HepG2 (cell line): ENCODE measurements around the gene PKP3. TPM values are rescaled to one million over a fixed set of nuclear protein-coding genes. Genes with fewer than 3 reads are reported as not detected.

Experiments
- ELF3 ChIP-seq: IDR thresholded peaks from 2 replicates; pipeline ENCODE4 v1.6.1; 2016; ENCODE audit warnings: missing genetic modification reagents, missing compliant biosample characterization
- NFATC3 ChIP-seq: sonication (generic); formaldehyde crosslinking; IDR thresholded peaks from 2 replicates; pipeline ENCODE4 v1.5.1; 2020; ENCODE audit warnings: mild to moderate bottlenecking, missing genetic modification reagents
- NONO ChIP-seq, 2 experiments: fragments of 450-650 bp in 1 of 2; sonication (generic) in 1 of 2; formaldehyde crosslinking in 1 of 2; IDR thresholded peaks in 1 of 2; conservative IDR thresholded peaks in 1 of 2; 2 replicates each; pipeline versions ENCODE4 v1.6.1 to v1.8.0; 2017 to 2022; ENCODE audit warnings: mild to moderate bottlenecking in 1 of 2, missing genetic modification reagents in 1 of 2, moderate library complexity in 1 of 2
- PLRG1 ChIP-seq: fragments of 450-650 bp; conservative IDR thresholded peaks from 2 replicates; pipeline ENCODE4 v1.6.1; 2016
- ZNF563 ChIP-seq: sonication (generic); formaldehyde crosslinking; IDR thresholded peaks from 2 replicates; pipeline ENCODE4 v1.8.0; 2022; ENCODE audit warnings: mild to moderate bottlenecking, moderate library complexity, missing genetic modification reagents
- ZNF589 ChIP-seq: sonication (generic); formaldehyde crosslinking; conservative IDR thresholded peaks from 2 replicates; pipeline ENCODE4 v1.8.0; 2022; ENCODE audit warnings: mild to moderate bottlenecking, moderate library complexity, missing genetic modification reagents
- ZSCAN25 ChIP-seq: sonication (generic); formaldehyde crosslinking; IDR thresholded peaks from 2 replicates; pipeline ENCODE4 v1.8.0; 2022; ENCODE audit warnings: mild to moderate bottlenecking, missing genetic modification reagents
- polyA plus RNA-seq, 8 experiments: library from polyadenylated mRNA; depleted of rRNA in 3 of 8; stranded (reverse) in 7 of 8; unstranded in 1 of 8; fragments of >200 nt; fragmentation: Illumina TruSeq in 4 of 8; extraction: Trizol in 4 of 8; gene quantifications; 2 replicates each; pipeline versions ENCODE4 v1.2.1 to v1.2.3, GENCODE V29; 2011 to 2016; ENCODE audit warnings: low read depth in 4 of 8, missing spikeins in 1 of 8, mixed read lengths in 1 of 8; ENCODE audit not compliant: insufficient read depth in 1 of 8
- total RNA-seq, 5 experiments: library from RNA; depleted of rRNA; stranded (reverse); fragments of >200 nt; fragmentation: Illumina TruSeq; extraction: Trizol; gene quantifications; 2 replicates each; pipeline ENCODE4 v1.2.3, GENCODE V29; 2016; ENCODE audit warnings: low read depth in 1 of 5
- TF ChIP-seq, protein P1 (sequence below): sonication (generic); formaldehyde crosslinking; conservative IDR thresholded peaks from 2 replicates; pipeline ENCODE4 v1.4.0; 2020; ENCODE audit warnings: mild to moderate bottlenecking, missing genetic modification reagents, moderate library complexity
- TF ChIP-seq, protein P2 (sequence below), 2 experiments: fragments of 450-650 bp in 1 of 2; sonication (generic) in 1 of 2; formaldehyde crosslinking; IDR thresholded peaks; 2 replicates each; pipeline versions ENCODE4 v1.5.0 to v1.8.0; 2020 to 2022; ENCODE audit warnings: mild to moderate bottlenecking in 1 of 2, missing genetic modification reagents in 1 of 2
- TF ChIP-seq, protein P3 (sequence below): IDR thresholded peaks from 2 replicates; pipeline ENCODE4 v1.6.1; 2016; ENCODE audit warnings: missing genetic modification reagents, missing compliant biosample characterization
- TF ChIP-seq, protein P4 (sequence below): sonication (generic); formaldehyde crosslinking; IDR thresholded peaks from 2 replicates; pipeline ENCODE4 v1.4.0; 2020; ENCODE audit warnings: missing genetic modification reagents
- TF ChIP-seq, protein P5 (sequence below): sonication (generic); formaldehyde crosslinking; IDR thresholded peaks from 2 replicates; pipeline ENCODE4 v1.5.0; 2020; ENCODE audit warnings: mild to moderate bottlenecking, missing genetic modification reagents, borderline replicate concordance
- TF ChIP-seq, protein P6 (sequence below): sonication (generic); formaldehyde crosslinking; IDR thresholded peaks from 2 replicates; pipeline ENCODE4 v1.8.0; 2022; ENCODE audit warnings: mild to moderate bottlenecking, missing genetic modification reagents; ENCODE audit not compliant: insufficient replicate concordance

Gene PKP3
- total and polyA plus RNA-seq, 2 of the 13 experiments (the other 11 are each of a cell fraction or from before 2014, with no cell fraction given), result 18.0 to 28.7 TPM

DNA sequence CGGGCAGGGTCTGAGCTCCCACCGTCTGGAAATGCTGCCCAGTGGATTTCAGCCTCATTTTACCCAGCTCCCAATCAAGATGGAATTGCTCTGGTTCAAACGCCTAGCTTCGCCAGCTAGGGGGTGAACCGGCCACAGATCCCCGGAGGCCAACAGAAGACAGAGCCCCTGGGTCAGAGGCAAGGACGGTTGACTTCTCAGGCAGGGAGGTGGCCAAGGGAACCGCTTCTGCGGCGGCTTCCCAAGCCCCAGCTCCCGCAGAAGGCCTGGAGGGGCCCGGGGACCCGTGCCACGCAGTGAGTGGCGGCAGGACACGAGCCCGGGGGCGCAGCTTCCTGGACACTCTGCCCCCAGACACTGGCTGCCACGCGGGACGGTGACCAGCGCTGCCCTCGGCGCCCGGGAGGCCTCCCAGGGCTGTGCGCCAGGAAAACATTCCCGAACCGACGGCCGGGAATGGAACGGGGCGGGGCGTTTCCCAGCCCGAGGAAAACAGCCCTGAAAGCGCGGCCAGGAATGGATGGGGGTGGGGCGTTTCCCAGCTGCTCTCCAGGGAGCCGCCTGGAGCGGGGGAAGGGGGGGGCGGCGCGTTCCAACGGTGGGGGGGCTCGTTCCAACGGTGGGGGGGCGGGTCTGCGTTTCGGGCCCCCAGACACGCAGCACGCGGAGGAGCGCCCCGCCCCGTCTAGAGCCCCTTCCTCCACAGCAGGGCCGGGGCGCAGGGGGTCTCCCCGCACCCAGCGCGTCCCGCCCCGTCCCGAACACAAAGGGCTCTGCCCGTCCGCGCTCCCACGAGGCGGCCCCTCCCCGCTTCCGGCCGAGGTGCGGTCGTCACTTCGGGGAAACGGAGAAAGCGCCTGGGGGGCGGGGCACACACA is 38.2 kb upstream of the PKP3 start (continued):
- TF ChIP-seq, protein P1, sequence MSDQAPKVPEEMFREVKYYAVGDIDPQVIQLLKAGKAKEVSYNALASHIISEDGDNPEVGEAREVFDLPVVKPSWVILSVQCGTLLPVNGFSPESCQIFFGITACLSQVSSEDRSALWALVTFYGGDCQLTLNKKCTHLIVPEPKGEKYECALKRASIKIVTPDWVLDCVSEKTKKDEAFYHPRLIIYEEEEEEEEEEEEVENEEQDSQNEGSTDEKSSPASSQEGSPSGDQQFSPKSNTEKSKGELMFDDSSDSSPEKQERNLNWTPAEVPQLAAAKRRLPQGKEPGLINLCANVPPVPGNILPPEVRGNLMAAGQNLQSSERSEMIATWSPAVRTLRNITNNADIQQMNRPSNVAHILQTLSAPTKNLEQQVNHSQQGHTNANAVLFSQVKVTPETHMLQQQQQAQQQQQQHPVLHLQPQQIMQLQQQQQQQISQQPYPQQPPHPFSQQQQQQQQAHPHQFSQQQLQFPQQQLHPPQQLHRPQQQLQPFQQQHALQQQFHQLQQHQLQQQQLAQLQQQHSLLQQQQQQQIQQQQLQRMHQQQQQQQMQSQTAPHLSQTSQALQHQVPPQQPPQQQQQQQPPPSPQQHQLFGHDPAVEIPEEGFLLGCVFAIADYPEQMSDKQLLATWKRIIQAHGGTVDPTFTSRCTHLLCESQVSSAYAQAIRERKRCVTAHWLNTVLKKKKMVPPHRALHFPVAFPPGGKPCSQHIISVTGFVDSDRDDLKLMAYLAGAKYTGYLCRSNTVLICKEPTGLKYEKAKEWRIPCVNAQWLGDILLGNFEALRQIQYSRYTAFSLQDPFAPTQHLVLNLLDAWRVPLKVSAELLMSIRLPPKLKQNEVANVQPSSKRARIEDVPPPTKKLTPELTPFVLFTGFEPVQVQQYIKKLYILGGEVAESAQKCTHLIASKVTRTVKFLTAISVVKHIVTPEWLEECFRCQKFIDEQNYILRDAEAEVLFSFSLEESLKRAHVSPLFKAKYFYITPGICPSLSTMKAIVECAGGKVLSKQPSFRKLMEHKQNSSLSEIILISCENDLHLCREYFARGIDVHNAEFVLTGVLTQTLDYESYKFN (CRISPR knock-in tag), result peak; percentile 69
- TF ChIP-seq, protein P2, sequence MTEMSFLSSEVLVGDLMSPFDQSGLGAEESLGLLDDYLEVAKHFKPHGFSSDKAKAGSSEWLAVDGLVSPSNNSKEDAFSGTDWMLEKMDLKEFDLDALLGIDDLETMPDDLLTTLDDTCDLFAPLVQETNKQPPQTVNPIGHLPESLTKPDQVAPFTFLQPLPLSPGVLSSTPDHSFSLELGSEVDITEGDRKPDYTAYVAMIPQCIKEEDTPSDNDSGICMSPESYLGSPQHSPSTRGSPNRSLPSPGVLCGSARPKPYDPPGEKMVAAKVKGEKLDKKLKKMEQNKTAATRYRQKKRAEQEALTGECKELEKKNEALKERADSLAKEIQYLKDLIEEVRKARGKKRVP (CRISPR knock-in tag; IDR thresholded peaks at IDR 0.05), result peak in 1 of 2 experiments; percentile 24; a peak in 1 of 4 replicates
- no peak for TF ChIP-seq ZSCAN25 (CRISPR knock-in tag)
- TF ChIP-seq, protein P3, sequence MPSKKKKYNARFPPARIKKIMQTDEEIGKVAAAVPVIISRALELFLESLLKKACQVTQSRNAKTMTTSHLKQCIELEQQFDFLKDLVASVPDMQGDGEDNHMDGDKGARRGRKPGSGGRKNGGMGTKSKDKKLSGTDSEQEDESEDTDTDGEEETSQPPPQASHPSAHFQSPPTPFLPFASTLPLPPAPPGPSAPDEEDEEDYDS (CRISPR knock-in tag), result peak; percentile 64; the same call in 1 of the 2 replicates
- no peak for TF ChIP-seq ZNF563 (CRISPR knock-in tag)
- TF ChIP-seq ELF3 (CRISPR knock-in tag), result peak; percentile 18; the same call in 1 of the 2 replicates
- TF ChIP-seq, protein P4, sequence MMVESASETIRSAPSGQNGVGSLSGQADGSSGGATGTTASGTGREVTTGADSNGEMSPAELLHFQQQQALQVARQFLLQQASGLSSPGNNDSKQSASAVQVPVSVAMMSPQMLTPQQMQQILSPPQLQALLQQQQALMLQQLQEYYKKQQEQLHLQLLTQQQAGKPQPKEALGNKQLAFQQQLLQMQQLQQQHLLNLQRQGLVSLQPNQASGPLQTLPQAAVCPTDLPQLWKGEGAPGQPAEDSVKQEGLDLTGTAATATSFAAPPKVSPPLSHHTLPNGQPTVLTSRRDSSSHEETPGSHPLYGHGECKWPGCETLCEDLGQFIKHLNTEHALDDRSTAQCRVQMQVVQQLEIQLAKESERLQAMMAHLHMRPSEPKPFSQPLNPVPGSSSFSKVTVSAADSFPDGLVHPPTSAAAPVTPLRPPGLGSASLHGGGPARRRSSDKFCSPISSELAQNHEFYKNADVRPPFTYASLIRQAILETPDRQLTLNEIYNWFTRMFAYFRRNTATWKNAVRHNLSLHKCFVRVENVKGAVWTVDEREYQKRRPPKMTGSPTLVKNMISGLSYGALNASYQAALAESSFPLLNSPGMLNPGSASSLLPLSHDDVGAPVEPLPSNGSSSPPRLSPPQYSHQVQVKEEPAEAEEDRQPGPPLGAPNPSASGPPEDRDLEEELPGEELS (CRISPR knock-in tag), result peak; percentile 2; the same call in 1 of the 2 replicates
- TF ChIP-seq NFATC3, result no peak
- TF ChIP-seq NONO (IDR thresholded peaks at IDR 0.05), result no peak
- peak; percentile 60 for TF ChIP-seq NONO (CRISPR knock-in tag; conservative IDR thresholded peaks at IDR 0.05)
- TF ChIP-seq, protein P5, sequence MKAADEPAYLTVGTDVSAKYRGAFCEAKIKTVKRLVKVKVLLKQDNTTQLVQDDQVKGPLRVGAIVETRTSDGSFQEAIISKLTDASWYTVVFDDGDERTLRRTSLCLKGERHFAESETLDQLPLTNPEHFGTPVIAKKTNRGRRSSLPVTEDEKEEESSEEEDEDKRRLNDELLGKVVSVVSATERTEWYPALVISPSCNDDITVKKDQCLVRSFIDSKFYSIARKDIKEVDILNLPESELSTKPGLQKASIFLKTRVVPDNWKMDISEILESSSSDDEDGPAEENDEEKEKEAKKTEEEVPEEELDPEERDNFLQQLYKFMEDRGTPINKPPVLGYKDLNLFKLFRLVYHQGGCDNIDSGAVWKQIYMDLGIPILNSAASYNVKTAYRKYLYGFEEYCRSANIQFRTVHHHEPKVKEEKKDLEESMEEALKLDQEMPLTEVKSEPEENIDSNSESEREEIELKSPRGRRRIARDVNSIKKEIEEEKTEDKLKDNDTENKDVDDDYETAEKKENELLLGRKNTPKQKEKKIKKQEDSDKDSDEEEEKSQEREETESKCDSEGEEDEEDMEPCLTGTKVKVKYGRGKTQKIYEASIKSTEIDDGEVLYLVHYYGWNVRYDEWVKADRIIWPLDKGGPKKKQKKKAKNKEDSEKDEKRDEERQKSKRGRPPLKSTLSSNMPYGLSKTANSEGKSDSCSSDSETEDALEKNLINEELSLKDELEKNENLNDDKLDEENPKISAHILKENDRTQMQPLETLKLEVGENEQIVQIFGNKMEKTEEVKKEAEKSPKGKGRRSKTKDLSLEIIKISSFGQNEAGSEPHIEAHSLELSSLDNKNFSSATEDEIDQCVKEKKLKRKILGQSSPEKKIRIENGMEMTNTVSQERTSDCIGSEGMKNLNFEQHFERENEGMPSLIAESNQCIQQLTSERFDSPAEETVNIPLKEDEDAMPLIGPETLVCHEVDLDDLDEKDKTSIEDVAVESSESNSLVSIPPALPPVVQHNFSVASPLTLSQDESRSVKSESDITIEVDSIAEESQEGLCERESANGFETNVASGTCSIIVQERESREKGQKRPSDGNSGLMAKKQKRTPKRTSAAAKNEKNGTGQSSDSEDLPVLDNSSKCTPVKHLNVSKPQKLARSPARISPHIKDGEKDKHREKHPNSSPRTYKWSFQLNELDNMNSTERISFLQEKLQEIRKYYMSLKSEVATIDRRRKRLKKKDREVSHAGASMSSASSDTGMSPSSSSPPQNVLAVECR, result peak; percentile 58; the same call in 1 of the 2 replicates
- TF ChIP-seq, protein P6, sequence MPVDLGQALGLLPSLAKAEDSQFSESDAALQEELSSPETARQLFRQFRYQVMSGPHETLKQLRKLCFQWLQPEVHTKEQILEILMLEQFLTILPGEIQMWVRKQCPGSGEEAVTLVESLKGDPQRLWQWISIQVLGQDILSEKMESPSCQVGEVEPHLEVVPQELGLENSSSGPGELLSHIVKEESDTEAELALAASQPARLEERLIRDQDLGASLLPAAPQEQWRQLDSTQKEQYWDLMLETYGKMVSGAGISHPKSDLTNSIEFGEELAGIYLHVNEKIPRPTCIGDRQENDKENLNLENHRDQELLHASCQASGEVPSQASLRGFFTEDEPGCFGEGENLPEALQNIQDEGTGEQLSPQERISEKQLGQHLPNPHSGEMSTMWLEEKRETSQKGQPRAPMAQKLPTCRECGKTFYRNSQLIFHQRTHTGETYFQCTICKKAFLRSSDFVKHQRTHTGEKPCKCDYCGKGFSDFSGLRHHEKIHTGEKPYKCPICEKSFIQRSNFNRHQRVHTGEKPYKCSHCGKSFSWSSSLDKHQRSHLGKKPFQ, result peak; percentile 24
- 0 out of 2 replicates have a peak, but pooled peaks have one; percentile 60 for TF ChIP-seq ZNF589 (CRISPR knock-in tag)
- TF ChIP-seq PLRG1, result no peak
